Inferior parietal cortex (tissue), 1 donor: ENCODE measurements around the gene BNC2.
"Not testable (repeated sequence)": the region's sequence is repeated elsewhere in the genome, so short reads cannot be mapped to it uniquely, and the experiment has no call there.

Experiments
- DNase-seq: peaks from one replicate; pipeline ENCODE4 v3.0.0-alpha.2; 2016; ENCODE audit errors: extremely low spot score

Gene BNC2, protein sequence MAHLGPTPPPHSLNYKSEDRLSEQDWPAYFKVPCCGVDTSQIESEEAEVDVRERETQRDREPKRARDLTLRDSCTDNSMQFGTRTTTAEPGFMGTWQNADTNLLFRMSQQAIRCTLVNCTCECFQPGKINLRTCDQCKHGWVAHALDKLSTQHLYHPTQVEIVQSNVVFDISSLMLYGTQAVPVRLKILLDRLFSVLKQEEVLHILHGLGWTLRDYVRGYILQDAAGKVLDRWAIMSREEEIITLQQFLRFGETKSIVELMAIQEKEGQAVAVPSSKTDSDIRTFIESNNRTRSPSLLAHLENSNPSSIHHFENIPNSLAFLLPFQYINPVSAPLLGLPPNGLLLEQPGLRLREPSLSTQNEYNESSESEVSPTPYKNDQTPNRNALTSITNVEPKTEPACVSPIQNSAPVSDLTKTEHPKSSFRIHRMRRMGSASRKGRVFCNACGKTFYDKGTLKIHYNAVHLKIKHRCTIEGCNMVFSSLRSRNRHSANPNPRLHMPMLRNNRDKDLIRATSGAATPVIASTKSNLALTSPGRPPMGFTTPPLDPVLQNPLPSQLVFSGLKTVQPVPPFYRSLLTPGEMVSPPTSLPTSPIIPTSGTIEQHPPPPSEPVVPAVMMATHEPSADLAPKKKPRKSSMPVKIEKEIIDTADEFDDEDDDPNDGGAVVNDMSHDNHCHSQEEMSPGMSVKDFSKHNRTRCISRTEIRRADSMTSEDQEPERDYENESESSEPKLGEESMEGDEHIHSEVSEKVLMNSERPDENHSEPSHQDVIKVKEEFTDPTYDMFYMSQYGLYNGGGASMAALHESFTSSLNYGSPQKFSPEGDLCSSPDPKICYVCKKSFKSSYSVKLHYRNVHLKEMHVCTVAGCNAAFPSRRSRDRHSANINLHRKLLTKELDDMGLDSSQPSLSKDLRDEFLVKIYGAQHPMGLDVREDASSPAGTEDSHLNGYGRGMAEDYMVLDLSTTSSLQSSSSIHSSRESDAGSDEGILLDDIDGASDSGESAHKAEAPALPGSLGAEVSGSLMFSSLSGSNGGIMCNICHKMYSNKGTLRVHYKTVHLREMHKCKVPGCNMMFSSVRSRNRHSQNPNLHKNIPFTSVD

DNA sequence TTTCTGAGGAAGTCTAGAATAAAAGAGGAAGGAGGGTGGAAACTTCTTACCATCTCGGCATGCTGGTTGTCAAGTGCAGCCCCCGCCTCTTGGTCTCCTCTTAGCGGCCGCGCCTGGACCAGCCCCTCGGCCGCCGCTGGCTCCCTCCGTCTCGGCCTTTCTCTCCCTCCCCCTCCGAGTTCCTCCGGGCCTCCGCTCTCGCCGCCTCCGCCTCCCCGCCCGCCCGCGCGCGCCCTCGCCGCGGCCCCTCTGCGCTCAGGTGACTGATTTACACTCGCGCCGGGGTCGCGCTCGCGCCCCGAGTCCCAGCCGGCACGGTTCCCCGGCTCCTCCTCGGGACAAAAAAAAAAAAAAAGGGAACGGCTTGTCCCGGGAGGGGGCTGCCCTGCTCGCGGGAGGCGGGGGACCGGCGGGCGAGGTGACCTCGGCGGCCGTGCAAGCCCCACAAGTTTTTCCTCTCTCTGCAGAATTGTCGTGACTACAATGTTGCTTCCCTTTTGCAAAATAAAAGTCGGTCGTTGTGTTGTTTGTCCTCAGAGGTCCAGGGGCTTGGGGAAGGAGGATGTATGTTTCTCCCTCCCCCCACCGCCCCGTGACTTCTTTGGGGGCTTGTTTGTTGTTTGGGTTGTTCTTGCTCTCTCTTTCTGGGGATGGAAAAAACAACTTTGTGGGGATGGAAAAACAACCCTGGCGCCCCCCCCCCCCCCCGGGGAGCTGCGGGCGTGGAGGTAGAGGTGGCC lies at the start of gene BNC2:
BNC2 (minus strand) TSS at position 75 of the 740 bp plus-strand sequence; CDS start at position 53, 22 bp downstream.
- no peak for DNase-seq

DNA sequence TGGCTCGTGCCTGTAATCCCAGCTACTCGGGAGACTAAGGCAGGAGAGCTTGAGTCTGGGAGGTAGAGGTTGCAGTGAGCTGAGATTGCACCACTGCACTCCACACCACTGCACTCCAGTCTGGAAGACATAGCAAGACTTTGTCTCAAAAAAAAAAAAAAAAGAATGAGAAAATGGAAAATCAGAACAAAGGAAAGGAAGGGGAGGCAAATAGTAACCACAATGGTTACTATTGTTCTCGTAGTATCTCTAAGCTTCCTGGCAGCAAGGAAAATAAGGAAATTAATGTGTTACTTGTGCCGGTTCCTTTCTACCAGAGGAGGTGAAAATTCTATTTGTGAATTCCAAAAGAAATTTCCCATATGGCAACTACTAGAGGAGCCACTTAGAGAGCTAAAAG lies 48.5 kb upstream of the BNC2 start:
- no peak for DNase-seq

DNA sequence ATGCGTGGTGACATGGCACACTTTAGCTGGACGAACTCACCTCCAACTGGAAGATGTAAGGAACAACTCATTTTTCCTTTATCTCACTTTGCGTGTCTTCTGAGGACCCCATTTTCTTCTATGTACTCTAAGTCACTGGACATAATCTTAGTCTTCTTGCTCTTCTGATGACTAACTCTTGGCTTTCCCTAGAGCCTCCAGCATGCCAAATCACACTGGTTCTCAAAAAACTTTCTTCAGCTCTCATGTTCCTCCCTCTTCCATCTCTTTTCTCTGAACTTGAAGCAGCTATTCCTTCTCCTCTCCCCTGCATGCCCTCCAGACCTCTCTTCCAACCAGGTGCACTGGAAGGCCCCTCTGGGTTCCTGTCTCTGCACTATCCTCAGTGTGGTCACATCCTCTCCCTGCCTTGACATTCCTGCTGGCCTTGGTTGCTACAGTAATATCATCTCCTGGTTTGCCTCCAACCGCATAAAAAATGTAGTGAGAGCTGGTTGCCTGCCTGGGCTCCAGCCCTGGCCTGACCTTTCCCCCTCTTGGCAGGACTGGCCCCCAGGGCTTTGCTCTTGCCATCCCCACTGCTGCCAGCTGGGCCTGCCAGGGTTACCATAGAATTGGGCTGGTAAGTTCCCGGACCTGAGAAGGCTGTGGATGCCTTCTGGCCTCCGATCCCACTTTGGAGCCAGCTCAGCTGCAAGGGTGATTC lies 44.8 kb upstream of the BNC2 start:
- no peak for DNase-seq

DNA sequence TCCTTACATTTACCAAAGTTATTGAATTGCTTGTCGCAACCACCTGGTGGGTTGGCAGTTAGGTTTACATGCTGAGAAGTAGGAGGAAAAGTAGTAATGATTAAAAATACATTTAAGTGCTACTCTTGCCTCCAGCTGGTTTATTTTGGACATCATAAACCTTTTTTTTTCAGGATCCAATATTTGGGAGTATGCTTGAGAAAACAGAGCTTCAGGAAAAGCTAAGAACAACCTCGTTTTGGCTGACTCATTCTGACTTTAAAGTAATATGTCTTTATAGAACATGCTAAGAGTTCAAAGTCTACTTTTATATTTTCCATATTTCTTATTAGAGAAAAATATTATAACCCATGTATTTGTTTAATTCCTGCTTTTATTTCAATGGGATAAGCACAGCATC lies 41.7 kb upstream of the BNC2 start:
- DNase-seq, result no peak

DNA sequence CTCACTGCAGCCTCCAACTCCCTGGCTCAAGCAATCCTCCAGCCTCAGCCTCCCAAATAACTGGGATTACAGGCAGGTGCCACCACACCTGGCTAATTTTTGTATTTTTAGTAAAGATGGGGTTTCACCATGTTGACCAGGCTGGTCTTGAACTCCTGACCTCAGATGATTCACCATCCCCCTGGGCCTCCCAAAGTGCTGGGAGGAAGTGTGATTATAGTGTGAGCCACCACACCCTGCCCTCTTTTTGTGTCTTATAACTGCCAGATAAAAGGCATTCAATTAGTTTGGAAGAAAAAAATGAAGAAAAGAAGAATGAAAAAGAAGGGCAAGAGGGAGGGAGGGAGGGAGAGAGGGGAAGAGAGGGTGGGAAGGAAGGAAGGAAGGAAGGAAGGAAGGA lies 37.7 kb upstream of the BNC2 start:
- not testable (repeated sequence) for DNase-seq

DNA sequence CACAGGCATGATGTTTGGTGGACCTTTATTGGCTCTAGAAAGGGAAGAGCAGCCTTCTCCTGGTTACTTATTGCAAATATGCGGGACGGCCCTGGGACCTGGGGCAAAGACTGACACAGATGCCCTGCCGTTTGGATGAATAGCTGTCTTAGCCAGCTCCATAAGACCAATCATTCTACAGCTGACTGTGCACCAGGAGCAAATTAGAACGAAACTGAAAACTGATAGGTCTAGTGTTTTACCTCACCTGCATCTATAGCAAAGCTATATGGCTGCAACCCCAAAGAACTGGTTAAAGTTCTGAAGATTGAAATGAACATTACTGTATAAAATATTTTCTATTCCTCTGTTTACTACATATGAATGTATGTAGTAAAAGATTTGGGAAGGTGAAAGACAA lies 34.2 kb upstream of the BNC2 start:
- no peak for DNase-seq

DNA sequence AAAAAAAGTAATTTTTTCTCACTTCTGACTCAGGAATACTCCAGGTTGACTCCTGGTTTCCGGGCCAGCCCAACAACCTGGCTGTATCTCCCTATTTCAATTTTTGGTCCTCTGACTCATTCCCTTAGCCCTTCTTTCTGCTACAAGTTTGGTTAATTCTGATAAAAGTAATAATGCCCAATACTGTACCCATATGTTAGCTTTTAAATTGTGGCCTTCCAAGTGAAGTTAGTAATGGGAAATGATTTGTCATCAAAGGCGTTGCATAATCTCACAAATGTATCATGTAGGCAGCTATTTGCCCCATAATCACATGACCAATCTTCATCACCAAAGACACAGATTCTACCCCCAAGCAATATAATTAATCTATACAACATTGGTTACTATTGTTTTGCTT lies 31.1 kb upstream of the BNC2 start:
- no peak for DNase-seq

DNA sequence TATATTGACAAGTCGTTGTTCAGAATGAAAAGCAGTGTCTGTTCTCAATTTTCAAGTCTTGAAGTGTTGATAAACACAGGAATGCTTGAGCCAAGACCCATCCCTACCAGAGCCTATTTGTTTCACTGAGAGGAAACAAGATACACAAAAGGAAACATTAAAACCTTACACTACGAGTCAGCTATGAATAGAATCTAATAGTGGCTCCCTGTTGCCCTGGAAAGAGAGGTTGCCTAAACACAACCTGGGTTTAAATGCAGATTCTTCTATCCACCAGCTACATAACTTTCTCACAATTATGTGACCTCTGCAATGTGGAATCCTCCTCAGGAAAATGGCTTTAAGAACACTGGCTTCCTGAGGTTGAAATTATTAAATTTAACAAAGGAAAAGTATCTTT lies 29.1 kb upstream of the BNC2 start:
- no peak for DNase-seq

DNA sequence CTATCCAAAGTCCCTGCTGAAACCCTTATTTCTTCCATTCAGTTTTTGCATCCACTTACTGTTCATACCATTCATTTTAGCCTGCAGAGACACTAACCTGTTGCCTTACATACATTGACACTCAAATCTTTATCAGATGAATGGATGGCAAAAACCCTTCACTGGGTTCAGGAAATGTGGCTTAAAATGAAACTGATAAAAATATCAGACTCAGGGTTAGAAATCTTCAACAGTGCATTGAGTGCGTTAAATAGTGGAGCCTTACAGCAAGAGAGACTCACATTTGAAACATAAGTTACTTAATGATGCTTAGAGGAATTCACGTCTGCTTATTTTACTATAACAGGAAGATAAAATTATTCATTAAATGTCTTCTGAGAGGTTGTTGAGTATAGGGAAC lies 28.0 kb upstream of the BNC2 start:
- no peak for DNase-seq

DNA sequence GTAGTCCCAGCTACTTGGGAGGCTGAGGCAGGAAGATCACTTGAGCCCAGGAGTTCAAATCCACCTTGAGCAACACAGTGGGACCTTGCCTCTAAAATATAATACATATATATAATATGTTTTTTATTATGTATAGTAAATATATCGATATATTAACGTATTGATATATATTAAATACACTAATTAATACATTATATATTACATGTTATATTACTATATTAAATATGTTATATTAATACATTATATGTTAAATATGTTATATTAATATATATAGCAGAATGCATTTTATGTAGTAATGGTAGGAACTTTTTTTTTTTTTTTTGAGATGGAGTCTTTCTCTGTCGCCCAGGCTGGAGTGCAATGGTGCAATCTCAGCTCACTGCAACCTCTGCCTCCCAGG lies 18.1 kb upstream of the BNC2 start:
- DNase-seq, result no peak

DNA sequence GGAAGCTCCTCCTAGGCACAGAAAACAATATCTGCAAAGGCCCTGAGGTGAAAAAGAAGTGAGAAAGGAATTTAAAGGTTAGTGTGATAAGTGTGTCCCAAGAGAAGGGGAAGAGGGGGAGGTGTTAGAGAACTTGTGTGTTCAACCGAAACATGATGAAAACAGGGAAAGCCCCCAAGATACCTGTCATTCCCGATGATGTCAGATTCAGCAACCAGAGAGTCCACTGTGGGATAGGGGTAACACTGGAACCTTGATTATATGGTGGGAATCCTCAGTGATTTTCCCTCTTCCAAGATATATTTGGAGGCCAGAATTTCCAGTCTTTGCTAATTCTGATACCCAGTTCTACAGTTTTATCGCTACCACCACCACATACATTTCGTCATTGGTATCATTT lies 15.5 kb upstream of the BNC2 start:
- DNase-seq, result no peak

DNA sequence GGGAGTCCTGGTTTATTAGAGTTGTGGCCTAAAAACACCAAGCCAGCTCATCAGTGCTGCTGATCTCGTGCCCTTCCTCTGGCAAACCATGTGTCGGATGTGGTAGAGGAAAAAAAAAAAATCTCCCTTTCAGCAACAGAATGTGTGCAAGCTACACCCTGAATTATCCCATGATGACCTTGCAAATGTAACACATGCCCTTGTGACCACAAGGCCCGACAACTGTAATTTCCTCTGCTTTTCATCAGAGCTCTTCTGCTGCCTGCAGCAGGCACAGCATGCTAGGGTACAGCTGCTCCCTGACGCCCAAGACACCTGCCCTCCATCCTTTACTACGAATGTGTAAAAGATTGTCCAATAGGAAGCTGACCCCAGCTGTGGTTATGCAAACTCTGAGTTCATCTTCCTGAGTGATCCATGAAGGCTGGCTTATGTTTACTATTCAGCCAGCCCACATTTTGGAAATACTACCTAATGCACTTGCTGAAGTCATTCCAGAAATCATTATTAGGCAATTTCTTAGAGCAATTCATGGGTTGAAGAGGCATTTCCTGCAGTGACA lies 14.6 kb upstream of the BNC2 start:
- no peak for DNase-seq

DNA sequence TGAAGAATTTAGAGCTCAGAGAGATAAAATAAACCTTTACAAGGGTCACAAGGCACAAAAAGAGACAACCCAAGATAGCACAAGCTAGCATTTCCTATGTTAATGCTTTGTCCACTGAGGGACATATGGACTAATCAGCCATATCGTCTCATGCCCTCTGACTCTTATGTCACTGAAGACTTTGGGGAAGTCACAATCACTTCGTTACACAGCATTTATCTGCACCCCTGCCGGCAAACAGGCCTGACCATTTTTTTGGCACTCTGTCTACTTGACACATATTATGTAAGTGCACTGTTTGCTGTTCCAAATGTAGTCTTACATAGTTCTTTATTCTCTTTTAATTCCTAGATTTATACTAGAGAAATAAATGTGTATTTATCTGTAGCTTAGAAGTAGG lies 13.9 kb upstream of the BNC2 start:
- DNase-seq, result no peak

DNA sequence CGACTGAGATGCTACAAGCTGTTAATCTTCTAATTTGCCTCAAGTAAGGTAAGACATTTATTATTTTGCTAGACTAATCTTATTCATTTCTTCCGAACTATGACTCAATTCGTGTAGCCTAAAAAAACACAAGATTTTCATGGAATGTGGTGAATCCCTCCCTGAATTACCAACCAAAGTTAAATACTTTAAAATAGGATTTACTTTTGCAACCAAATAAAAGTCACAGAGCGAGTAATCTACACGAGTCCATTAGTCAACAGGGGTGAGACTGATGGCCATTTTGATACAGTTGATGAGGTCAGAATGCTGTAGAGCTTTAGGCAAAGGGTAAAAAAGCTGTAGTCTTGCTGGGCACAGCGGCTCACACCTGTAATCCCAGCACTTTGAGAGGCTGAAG lies 13.1 kb upstream of the BNC2 start:
- DNase-seq, result no peak

DNA sequence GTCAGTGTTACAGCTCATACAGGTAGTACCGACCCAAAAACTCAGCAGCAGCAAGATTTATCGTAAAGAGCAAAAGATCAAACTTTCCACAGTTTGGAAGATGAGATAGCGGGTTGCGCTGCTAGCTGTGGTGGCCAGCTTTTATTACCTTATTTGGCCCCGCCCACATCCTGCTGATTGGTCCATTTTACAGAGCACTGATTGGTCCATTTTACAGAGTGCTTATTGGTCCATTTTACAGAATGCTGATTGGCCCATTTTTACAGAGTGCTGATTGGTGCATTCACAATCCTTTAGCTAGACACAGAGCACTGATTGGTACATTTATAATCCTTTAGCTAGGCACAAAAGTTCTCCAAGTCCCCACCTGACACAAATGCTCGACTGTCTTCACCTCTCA lies 12.0 kb upstream of the BNC2 start:
- not testable (repeated sequence) for DNase-seq

DNA sequence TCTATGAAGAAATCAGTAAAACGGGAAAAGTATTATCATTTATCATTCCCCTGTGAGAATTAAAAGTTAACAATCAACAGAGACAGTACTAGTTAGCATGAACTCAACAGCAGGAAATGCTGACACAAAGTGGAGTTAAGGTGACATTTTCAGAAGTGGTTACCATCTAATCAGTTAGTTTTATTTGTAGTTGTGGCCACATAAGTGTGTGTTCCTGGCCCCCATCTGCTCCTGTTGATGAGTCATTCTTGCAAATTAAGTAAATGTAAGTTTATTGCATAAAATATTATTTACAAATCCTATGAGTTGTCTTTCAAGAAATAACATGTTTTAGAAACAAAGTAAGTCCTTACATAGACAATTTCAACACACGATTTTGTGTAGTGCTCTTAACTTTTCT lies 8.9 kb upstream of the BNC2 start:
- DNase-seq, result no peak

DNA sequence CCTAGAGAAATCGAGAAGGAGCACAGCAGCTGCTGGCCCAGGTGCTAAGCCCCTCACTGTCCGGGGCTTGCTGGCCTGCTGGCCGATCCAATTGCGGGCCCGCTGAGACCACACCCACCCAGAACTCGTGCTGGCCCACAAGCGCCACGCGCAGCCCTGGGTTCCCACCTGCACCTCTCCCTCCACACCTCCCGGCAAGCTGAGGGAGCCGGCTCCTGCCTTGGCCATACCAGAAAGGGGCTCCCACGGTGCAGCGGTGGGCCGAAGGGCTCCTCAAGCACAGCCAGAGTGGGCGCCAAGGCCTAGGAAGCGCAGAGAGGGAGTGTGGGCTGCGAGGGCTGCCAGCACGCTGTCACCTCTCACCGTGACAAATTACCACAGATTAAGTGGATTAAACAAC lies 6.8 kb upstream of the BNC2 start:
- no peak for DNase-seq

DNA sequence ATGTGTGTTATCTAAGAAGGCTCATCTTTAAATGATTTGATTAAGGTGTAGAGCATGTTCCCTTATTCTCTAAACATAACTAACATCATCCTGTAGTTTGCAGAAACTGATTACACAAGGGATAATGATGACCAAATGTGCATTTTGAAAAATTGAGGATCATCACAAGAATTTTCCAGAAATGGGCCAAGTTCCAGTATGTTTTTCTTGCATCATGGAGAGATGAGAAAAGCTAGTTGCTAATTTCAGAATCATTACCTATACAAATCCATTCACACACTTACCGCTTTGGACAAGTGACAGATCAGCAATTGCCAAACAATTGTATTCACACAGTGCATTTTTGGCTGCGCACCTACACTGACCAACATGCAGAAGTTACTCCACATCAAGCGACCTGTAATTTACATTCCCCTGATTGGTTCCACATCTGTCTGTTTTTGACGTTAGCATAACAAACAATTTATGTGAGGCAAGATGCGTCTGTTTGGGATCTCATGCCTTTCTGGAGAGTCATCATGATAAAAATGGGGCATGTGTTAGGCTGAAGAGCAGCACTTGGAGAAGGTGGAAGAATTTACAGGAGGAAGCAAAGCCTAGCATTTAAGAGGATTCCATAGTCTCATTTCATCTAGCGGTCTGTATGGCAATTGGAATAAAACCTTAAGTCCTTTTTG lies 2.8 kb upstream of the BNC2 start:
- DNase-seq, result no peak

DNA sequence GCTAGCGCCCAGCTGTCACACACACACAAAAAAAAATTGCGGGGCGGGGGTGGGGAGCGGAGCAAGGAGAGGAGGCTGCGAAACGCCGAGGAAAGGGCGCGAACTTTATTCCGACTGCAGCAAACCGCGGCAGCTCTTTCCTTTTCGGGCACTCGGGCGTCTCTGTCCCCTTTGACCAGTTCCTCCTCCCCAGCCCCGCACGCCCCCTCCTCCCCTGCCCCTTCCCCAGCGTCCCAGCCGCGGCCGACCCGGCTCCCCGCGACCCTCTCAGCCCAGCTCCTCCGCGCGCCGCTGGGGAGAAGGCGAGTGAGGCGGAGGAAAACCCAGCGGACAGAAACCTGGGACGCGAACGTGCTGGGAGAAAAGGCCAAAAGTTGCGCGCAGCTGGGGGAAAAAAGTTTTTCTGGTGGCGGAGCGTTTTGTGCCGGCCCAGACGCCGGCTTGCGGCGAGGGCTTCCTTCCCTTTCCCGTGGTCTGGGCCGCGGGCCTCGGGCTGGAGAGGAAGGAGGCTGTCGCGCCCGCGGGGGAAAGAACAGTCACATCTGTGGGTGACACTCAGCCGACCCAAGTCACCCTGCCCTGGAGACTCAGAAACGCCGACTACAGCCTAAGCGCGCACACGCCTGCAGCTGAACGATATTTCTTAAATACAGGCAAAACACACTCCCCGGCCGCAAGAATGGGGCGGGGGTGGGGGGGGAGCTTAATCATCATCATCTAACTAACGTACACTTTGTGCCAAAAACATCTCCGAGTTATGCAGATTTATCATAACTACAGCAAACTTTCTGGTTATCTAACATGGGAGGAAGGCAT lies 1.1 kb upstream of the BNC2 start:
- DNase-seq, result no peak
